ENCODE data around the gene NKD1.
A peak's percentile ranks its signal among the peaks of the same experiment; 100 is the strongest.

NKD1 gene

DNA sequence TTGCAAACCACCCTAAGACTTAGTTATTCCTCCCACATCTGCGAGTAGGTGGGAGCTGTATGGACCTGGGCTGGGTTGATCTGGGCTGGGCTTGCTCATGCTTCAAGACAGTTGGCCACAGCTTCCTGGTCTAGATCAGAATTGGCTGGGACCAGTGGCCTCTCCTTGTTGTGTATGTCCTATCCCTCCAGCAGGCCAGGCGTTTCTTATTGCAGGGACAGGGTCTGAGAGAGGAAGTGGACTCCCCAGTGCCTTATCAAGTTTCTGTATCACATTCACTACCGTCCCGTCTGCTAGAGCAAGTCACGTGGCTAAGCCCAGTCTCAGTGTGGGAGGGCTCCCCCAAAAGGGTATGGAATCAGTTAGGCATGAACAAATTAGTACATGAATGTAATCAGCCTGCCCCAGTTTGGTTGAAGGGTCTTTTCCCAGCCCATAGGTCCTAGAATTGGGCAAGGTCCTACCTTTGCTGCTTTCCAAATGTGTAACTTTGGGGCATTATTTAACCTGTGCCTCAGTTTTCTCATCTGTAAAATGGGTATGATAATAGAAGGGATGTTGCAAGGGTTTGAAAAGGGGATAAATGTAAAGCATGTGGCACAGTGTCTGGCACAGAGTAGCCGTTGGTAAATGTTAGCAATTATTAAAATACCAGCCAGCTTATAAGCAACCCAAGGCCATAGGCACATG is 36.0 kb downstream of the NKD1 start:
- no peak for DNase-seq

GRCh38 chr16:50585331-50585776 is 37.2 kb downstream of the NKD1 start:
- no peak for DNase-seq

GRCh38 chr16:50587543-50587942 is 39.3 kb downstream of the NKD1 start:
- no peak for DNase-seq

DNA sequence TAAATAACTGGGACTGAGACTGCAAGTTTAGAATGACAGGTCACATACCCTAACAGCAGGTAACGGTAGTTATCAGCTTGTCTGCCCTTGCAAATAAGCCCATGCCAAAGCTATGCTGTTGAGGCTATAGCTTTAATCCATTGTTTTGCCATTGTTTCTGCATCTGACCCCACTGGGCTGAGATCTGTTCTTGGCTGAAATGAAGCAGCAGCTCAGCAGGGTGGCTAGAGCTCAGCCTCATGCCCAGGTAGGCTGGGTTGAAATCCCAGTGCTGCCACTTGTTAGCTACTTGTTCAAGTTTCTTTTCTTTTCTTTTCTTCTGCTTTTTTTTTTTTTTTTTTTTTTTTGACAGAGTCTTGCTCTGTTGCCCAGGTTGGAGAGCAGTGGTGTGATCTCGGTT is 40.1 kb downstream of the NKD1 start:
- DNase-seq = no peak

DNA sequence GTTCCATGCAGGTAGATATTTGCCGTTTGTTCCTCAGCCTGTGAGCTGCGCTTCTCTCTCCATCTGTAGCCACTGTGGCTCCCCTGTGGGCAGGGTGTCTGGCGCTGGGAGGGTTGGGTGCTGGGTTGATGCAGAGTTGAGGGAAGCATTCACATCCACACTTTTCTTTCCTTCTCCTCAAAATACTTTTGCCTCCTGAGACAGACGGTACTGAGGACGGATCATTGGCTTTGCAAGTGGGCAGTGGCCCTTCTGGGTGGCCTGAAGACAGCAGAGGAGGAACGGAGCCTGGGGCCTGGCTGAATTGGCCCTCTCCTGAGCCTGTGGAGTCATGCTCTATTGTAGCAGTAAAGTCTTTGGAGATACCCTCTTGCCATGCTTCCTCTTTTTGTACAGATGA is 43.0 kb downstream of the NKD1 start:
- DNase-seq = no peak

DNA sequence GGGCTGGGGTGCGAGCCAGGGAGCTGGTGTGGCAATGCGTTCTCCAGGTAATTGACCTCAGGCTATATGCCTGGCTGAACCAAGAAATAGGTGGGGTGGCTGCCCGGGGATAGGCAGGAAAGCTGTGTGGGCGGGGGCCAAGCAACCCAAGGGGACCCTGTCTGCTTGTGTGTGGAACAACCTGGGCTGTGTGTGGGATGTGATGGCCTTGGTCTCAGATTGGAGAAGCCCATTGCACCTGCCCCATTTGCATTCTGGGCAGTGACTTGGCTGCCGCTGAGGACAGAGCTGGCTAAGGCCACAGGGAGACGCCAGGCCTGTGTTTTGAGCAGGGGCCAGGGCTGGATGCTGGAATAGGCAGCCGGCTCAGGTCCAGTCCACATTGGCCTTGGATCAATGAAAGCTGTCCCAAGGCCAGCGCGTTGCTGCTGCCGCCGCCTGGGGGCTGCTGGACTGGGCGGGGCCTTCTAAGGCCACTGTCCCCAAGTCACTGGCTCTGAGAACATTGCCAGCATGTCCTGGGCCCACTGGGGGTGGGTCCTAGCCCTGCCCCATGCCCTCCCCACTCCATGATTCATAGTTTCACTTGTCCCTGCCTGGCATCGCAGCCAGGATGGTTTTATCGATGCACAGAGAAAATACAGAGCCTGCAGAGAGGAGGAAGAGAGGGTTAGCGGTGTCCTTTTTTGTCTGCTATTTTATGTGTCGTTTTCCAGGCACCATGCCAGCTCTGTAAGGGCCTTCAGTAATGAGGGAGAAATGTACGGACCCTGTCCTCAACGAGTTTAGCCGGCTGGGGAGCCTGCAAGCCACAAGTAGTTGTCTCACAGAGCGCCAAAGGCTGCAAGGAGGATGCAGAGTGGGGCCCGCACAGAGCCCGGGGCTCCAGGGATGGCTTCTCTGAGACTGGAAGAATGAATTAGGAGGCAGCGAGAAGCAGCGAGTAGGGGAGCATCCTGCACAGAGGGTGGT is 43.9 kb downstream of the NKD1 start:
- DNase-seq = no peak

DNA sequence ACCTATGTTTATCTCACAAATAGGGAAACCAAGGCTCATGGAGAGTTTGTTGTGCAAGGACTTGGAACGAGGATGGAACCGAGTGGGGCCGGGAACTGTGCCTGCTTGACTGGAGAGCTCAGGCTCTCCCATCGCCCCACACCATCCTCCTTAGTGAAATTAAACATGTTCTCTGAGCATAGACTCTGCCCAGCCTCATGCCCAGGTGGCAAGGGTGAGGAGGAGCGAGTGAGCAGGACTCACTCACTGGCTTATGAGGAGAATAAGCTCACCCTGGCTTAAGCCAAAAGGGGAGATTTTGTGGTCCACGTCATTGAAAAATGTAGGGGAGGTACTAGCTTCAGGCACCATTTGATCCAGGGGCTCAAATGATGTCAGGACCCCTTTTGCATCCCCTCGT is 44.8 kb downstream of the NKD1 start:
- DNase-seq = no peak

GRCh38 chr16:50593410-50594150 is 45.4 kb downstream of the NKD1 start:
- DNase-seq = no peak

GRCh38 chr16:50594308-50595260 is 46.4 kb downstream of the NKD1 start:
- DNase-seq = no peak

DNA sequence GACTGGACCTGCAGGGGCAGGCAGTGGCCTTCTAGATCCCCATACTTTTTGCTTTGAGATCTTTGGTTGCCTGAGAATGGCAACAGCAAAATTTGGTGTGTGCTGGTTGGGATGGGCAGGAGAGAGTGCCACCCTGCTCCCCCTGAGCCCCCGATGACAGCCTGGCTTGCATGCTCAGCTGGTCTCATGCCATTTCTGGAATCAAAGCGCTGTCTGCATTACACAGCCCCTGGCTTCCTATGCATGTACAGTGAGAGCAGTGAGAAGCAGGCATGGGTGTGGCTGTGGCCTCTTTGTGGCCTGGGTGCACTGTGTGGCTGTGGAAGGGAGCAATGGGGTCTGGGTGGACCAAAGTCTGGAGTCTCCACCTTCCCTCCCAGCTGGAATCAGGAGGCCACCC is 47.7 kb downstream of the NKD1 start:
- DNase-seq = no peak

- DNase-seq = no peak
These were observed 48.7 kb downstream of the NKD1 start for GRCh38 chr16:50596762-50597450.

DNA sequence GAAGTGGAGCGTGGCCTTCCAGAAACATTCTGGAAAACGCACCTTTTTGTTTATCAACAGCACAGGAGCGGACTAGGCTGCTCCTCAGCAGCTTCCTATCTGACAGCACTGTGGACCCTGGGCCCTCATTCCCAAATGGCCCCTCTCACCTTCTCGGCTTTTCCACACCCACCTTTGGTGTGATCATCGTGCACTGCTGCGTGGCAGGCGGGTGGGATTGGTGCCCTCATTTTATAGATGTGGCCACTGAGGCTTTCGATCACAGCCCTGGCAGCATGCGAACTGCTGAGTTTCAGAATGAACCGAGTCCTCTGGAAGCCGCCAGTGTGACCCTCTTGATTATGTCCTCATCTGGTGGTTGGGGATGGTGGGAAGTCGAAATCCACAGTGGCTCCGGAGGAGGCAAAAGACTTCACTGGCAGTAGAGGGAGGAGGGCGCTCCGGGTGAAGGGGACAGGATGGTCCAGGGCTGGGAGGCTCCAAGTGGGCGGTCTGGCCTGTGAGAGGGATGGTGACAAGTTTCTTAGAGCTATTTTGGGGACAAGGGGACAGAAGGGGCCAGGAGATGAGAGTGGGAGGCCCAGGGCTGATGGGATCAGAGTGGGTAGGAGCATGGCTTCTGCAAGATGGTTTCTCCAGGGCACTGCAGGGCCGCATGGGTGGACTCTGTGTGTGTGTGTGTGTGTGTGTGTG is 49.5 kb downstream of the NKD1 start:
- no peak for DNase-seq

GRCh38 chr16:50598256-50598894 is 50.2 kb downstream of the NKD1 start:
- peak; percentile 38 for DNase-seq

DNA sequence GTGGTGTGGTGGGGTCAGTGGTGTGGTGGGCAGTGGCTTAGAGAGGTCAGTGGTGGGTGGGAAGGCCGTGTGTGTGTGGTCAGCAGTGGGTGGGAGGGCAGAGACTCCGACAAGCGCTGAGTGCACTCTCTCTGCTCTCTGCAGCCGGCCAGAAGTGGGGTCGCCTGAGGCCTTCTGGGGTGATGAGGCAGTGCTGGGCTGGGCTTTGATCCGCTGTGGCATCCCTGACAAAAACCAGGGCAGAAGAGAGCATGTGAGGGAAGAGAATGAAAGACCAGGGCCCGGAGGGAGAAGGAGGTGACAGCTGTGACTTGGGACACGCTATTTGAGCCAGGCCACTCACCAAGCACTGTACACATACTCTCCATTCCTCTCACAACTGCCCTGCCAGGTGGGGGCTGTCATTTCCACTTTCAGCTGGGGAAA is 50.8 kb downstream of the NKD1 start:
- DNase-seq = no peak

GRCh38 chr16:50599494-50599893 is 51.3 kb downstream of the NKD1 start:
- no peak for DNase-seq

- no peak for DNase-seq
These were observed 52.5 kb downstream of the NKD1 start for GRCh38 chr16:50600582-50601283.

- DNase-seq = no peak
These were observed 53.1 kb downstream of the NKD1 start for GRCh38 chr16:50601341-50601740.

- DNase-seq = no peak
These were observed 53.9 kb downstream of the NKD1 start for GRCh38 chr16:50602126-50602525.

DNA sequence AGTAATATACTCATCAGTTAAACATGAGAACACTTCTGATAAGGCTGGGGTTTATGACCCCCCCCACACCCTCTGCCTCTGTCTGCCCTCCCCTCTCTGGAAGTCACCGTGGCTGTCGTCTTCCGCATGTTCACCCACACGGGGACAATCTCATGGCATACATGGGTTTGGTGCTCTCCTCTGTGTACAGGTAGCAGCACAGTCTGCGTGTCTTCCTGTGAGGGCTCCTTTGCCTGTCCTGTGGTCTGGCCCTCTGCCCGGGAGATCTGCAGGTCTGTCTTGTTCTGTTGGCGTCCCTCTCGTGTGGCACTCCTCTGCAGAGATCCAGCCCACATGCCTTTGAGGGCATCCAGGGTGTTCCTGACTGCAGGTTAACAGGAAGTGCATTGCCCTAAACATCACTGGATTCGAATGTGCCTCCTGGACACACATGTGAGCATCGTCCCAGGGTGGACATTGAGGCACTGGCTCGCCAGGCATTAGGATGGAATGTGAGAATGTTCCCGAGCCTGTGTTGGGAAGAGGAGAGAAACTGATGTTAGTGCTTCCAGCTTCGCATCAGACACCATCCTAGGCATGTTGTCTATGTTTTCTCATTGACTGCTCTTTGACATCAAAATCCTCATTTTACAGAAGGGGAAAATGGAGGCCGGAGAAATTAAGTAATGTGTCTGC is 54.5 kb downstream of the NKD1 start:
- no peak for DNase-seq

All from NCI-H2171 (cell line).